OCI-LY7 (cell line): ENCODE measurements around the gene UBXN7.

Experiments used
- CTCF ChIP-seq: fragments of 200-600 bp; sonication (generic); conservative IDR thresholded peaks from 2 replicates; pipeline ENCODE4 v1.5.1; 2014; ENCODE audit warnings: mild to moderate bottlenecking, antibody characterized with exemption, low read length, moderate library complexity, mixed read lengths
- EZH2phosphoT487 ChIP-seq: fragments of 200-600 bp; sonication (generic); IDR thresholded peaks from 2 replicates; pipeline ENCODE4 v1.6.1; 2018; ENCODE audit warnings: low read depth, borderline replicate concordance, mild to moderate bottlenecking, mixed run types, antibody characterized with exemption, low read length, moderate library complexity, mixed read lengths

GRCh38 chr3:196440696-196441095, 8.5 kb upstream of the UBXN7 start:
- TF ChIP-seq CTCF: no peak
- TF ChIP-seq EZH2phosphoT487: no peak
